Urothelium cell line (cell line): ENCODE data around the gene CFAP119.

Experiments used
- DNase-seq: peaks from one replicate; pipeline ENCODE4 v3.0.0; 2011; ENCODE audit warnings: low spot score, mixed read lengths
- FAIRE-seq: peaks from 2 replicates; lab custom pipeline; 2011; peaks lifted over from hg19 to GRCh38; lab: Jason Lieb, UNC

CFAP119 gene

GRCh38 chr16:30715750-30716445, 46.0 kb downstream of the CFAP119 start:
- DNase-seq (no peak), FAIRE-seq (no peak)

DNA sequence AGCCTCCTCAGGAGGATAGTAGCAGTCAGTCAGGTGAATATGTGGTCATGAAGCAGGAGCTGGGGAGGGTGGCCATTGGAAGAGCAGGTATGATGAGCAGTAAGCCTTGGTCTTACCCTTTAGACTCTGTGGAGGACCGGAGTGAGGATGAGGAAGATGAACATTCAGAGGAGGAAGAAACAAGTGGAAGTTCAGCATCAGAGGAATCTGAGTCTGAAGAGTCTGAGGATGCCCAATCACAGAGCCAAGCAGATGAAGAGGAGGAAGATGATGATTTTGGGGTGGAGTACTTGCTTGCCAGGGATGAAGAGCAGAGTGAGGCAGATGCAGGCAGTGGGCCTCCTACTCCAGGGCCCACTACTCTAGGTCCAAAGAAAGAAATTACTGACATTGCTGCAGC, 50.1 kb downstream of the CFAP119 start:
- FAIRE-seq (no peak), DNase-seq (no peak)

- FAIRE-seq (no peak), DNase-seq (no peak)
Observed at GRCh38 chr16:30710971-30711370, 50.9 kb downstream of the CFAP119 start.
